ENCODE results near the gene INSIG1.

- TF ChIP-seq EZH2phosphoT487 (IDR thresholded peaks at IDR 0.05; ENCODE audit: insufficient read depth, low read depth) (no peak), EZH2 (IDR thresholded peaks at IDR 0.05; ENCODE audit: insufficient read depth, poor library complexity, severe bottlenecking) (no peak)
These were observed 41.1 kb downstream of the INSIG1 start for GRCh38 chr7:155338632-155339320.
